Nephron progenitor cell (in vitro differentiated cells): ENCODE measurements around the gene NR4A1.
"Not testable (repeated sequence)": the region's sequence is repeated elsewhere in the genome, so short reads cannot be mapped to it uniquely, and the experiment has no call there.

ENCODE experiments used
- DNase-seq: peaks from one replicate; pipeline ENCODE4 v3.0.0; 2021
- H3K27ac Mint-ChIP-seq: 2 replicates; pipeline ENCODE4 v1.8.0; 2021; ENCODE audit warnings: mild to moderate bottlenecking, moderate library complexity, mixed read lengths
- H3K27me3 Mint-ChIP-seq: 2 replicates; pipeline ENCODE4 v1.8.0; 2021; ENCODE audit warnings: mild to moderate bottlenecking, low read depth, mixed read lengths; ENCODE audit not compliant: poor library complexity
- H3K36me3 Mint-ChIP-seq: 2 replicates; pipeline ENCODE4 v1.8.0; 2021; ENCODE audit warnings: low read depth, mixed read lengths
- H3K4me1 Mint-ChIP-seq: 2 replicates; pipeline ENCODE4 v1.8.0; 2021; ENCODE audit warnings: mixed read lengths
- H3K4me3 Mint-ChIP-seq: 2 replicates; pipeline ENCODE4 v1.8.0; 2021; ENCODE audit warnings: mild to moderate bottlenecking, moderate library complexity, mixed read lengths
- H3K9me3 Mint-ChIP-seq: 2 replicates; pipeline ENCODE4 v1.8.0; 2021; ENCODE audit warnings: mild to moderate bottlenecking, moderate library complexity, mixed read lengths
- TF ChIP-seq, protein P1 (sequence below): fragments of 200-600 bp; sonication (generic); IDR thresholded peaks from 2 replicates; pipeline ENCODE4 v1.5.0; 2021; ENCODE audit warnings: antibody characterized with exemption

Gene NR4A1

GRCh38 chr12:52091869-52092268, 40.6 kb downstream of the NR4A1 start:
- no peak for DNase-seq

GRCh38 chr12:52093346-52093745, 42.1 kb downstream of the NR4A1 start:
- peaks cover 57% of the 10 kb centered on the region for H3K27me3 Mint-ChIP-seq
- H3K36me3 Mint-ChIP-seq = no peaks in the 10 kb centered on the region
- no peak overlapping the region for H3K27ac Mint-ChIP-seq
- TF ChIP-seq, protein P1, sequence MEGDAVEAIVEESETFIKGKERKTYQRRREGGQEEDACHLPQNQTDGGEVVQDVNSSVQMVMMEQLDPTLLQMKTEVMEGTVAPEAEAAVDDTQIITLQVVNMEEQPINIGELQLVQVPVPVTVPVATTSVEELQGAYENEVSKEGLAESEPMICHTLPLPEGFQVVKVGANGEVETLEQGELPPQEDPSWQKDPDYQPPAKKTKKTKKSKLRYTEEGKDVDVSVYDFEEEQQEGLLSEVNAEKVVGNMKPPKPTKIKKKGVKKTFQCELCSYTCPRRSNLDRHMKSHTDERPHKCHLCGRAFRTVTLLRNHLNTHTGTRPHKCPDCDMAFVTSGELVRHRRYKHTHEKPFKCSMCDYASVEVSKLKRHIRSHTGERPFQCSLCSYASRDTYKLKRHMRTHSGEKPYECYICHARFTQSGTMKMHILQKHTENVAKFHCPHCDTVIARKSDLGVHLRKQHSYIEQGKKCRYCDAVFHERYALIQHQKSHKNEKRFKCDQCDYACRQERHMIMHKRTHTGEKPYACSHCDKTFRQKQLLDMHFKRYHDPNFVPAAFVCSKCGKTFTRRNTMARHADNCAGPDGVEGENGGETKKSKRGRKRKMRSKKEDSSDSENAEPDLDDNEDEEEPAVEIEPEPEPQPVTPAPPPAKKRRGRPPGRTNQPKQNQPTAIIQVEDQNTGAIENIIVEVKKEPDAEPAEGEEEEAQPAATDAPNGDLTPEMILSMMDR = no peak
- H3K4me3 Mint-ChIP-seq = no peak overlapping the region
- peaks cover 20% of the 10 kb centered on the region for H3K4me1 Mint-ChIP-seq
- H3K9me3 Mint-ChIP-seq = peaks cover 7% of the 10 kb centered on the region
- no peak for DNase-seq

More at GRCh38 chr12:52091869-52092268, 40.6 kb downstream of the NR4A1 start:
- Mint-ChIP-seq H3K4me3 (no peak overlapping the region), H3K9me3 (peaks cover 7% of the 10 kb centered on the region), H3K27me3 (peaks cover 54% of the 10 kb centered on the region), H3K4me1 (peaks cover 26% of the 10 kb centered on the region), H3K27ac (no peak overlapping the region), H3K36me3 (no peaks in the 10 kb centered on the region)
- TF ChIP-seq, protein P1 = no peak

DNA sequence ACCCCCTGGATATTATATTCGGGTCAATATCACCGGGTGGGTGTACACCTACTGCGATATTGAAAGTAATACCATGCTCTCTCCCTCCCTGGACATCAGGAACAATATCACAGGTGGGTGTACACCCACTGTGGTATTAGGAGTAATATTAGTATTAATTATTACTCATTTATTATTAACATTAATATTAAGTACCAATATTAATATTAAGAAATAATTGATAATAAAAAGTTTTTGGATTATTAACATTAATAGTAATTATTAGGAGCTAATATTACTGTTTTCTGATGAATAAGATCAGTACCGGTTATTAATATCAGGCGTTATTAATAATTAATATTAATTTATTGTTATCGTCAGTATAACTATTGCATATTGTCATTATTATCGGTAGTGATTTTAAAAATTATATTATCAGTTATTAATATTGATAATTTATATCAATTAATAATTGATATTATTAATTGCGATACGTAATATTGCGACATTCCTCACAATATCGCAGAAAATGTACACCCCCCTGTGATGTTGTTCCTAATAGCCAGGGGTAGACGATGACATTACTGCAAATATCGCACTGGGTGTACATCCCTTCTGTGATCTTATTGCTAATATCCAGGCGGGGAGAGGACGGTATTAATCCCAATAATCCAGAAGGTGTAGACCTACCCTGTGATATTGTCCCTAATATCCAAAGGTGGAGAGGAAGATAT, 45.2 kb downstream of the NR4A1 start:
- Mint-ChIP-seq H3K4me1 (peaks cover 8% of the 10 kb centered on the region), H3K36me3 (no peaks in the 10 kb centered on the region), H3K27me3 (peaks cover 57% of the 10 kb centered on the region), H3K27ac (no peak overlapping the region), H3K4me3 (no peak overlapping the region), H3K9me3 (peaks cover 7% of the 10 kb centered on the region)
- TF ChIP-seq, protein P1 = no peak
- DNase-seq = no peak

DNA sequence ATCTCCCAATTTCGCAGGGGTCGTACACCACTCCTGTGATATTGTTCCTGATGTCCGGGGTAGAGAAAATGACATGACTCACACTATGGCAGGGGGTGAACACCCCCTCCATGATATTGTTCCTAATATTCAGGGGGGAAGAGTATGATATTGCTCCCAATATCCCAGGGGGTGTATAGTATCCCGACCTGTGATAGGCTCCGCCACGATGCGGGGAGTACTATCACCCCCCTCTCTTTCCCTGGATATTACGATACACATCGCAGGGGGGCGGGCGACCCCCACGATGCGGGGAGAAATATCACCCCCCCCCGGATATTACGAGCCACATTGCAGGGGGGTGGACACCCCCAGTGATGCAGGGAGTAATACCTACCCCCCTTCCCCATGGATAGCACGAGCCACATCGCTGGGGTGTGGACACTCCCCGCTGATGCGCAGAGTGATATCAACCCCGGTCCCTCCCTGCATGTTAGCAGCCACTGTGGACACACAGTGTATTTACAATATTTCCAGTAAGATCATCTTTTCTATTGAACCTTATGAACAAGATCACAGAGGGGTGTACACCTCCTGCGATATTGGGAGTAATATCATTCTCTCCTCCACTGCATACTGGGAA, 45.9 kb downstream of the NR4A1 start:
- peaks cover 1% of the 10 kb centered on the region for H3K4me1 Mint-ChIP-seq
- no peaks in the 10 kb centered on the region for H3K36me3 Mint-ChIP-seq
- peaks cover 7% of the 10 kb centered on the region for H3K9me3 Mint-ChIP-seq
- no peak for DNase-seq
- TF ChIP-seq, protein P1 = no peak
- peaks cover 56% of the 10 kb centered on the region for H3K27me3 Mint-ChIP-seq
- no peak overlapping the region for H3K27ac Mint-ChIP-seq
- no peak overlapping the region for H3K4me3 Mint-ChIP-seq

DNA sequence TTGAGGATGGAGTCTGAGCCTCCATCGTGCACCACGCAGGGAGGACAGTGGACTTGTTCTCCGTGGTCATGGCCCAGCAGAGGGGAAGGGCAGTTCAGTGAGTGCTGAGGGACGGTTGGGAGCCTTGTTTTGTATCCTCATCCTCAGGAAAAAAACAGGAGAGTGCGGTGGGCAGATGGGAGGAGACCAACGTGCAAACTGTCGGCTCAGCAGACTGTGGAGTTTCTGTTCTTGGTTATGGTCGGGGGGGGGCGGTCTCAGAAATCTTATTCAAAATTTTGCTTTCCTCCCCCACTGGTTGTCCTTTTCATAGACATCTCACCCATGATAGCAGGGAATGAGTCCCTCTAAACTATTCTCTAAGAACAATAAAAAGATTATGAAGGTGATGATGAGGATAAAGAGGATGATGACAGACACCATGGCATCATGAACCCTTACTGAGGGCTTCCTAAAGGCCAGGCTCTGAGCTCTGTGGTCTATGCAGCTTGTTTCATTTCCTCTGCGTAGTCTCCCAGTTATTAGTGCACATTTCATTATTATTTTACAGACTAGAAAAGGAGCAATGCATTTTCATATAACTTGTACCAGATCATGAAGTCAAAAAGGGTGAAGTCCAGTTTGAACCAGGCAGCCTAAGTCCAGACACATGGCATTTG, 53.3 kb downstream of the NR4A1 start:
- not testable (repeated sequence) for H3K9me3 Mint-ChIP-seq, DNase-seq, H3K36me3 Mint-ChIP-seq, H3K4me3 Mint-ChIP-seq, H3K4me1 Mint-ChIP-seq, H3K27ac Mint-ChIP-seq
- peaks cover 74% of the 10 kb centered on the region for H3K27me3 Mint-ChIP-seq
